Fibroblast of pulmonary artery (primary cell): ENCODE measurements around the gene ZNF844.

Source experiments
- DNase-seq: peaks from one replicate; pipeline ENCODE4 v3.0.0-alpha.2; 2010; ENCODE audit warnings: low read depth
- H3K4me3 ChIP-seq: replicated peaks from 2 replicates; pipeline ENCODE4 v1.5.1; 2011; ENCODE audit warnings: low read depth, mild to moderate bottlenecking, control low read depth, low read length, moderate library complexity
- TF ChIP-seq, protein P1 (sequence below): IDR thresholded peaks from 2 replicates; pipeline ENCODE4 v1.5.1; 2011; ENCODE audit warnings: mild to moderate bottlenecking, control low read depth, low read length, inconsistent platforms; ENCODE audit errors: missing control alignments

Gene ZNF844

DNA sequence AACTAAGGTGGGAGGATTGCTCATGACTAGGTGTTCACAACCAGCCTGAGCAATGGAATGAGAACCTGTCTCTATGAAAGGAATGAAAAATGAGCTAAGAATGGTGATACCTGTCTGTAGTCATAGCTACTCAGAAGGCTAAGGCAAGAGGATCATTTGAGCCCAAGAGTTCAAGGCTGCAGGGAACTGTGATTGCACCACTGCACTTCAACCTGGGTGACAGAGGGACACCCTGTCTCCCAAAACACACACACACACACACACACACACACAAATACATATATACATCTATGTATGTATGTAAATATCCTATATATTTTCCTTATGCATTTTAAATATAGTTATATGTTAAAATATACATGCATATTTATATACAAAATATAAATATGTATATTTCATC is 21.6 kb upstream of the ZNF844 start:
- no peak for DNase-seq
- no peak overlapping the region for H3K4me3 ChIP-seq
- TF ChIP-seq, protein P1, sequence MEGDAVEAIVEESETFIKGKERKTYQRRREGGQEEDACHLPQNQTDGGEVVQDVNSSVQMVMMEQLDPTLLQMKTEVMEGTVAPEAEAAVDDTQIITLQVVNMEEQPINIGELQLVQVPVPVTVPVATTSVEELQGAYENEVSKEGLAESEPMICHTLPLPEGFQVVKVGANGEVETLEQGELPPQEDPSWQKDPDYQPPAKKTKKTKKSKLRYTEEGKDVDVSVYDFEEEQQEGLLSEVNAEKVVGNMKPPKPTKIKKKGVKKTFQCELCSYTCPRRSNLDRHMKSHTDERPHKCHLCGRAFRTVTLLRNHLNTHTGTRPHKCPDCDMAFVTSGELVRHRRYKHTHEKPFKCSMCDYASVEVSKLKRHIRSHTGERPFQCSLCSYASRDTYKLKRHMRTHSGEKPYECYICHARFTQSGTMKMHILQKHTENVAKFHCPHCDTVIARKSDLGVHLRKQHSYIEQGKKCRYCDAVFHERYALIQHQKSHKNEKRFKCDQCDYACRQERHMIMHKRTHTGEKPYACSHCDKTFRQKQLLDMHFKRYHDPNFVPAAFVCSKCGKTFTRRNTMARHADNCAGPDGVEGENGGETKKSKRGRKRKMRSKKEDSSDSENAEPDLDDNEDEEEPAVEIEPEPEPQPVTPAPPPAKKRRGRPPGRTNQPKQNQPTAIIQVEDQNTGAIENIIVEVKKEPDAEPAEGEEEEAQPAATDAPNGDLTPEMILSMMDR = no peak

DNA sequence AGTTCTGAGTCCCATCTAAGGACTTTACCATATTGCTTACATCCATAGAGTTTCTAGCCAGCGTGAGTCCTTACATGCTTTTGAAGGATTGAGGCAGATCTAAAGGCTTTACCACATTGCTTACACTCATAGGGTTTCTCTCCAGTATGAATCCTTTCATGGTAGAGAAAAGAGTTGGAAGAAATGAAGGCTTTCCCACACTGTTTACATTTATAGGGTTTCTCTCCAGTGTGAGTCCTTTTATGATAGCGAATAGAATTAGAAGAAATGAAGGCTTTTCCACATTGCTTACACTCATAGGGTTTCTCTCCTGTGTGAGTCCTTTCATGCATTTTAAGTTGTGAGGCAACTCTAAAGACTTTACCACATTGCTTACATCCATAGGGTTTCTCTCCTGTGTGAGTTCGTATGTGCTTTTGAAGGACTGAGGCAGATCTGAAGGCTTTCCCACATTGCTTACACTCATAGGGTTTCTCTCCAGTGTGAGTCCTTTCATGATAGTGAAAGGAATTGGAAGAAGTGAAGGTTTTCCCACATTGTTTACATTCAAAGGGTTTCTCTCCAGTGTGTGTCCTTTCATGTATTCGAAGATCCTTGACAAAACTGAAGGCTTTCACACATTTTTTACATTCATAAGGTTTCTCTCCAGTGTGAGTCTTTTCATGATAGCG is 20.6 kb upstream of the ZNF844 start:
- H3K4me3 ChIP-seq = no peak overlapping the region
- TF ChIP-seq, protein P1 = no peak
- no peak for DNase-seq

DNA sequence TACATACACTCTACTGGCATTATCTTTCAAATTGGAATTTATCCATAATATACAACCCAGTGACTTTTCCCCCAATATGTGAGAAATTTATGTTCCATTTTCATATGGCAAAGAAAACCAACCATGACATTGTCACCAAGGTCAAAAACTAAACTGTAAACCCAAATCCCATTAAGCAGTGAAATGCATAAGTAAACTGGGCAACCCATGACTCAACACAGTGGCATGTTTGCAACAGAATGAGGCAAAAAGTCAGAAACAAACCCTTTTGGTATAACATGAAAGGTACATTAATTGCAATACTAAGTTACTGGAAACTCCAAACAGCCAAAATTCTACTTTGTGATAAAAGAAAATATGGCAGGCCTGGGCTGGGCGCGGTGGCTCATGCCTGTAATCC is 16.7 kb upstream of the ZNF844 start:
- no peak overlapping the region for H3K4me3 ChIP-seq
- no peak for DNase-seq
- TF ChIP-seq, protein P1 = no peak

DNA sequence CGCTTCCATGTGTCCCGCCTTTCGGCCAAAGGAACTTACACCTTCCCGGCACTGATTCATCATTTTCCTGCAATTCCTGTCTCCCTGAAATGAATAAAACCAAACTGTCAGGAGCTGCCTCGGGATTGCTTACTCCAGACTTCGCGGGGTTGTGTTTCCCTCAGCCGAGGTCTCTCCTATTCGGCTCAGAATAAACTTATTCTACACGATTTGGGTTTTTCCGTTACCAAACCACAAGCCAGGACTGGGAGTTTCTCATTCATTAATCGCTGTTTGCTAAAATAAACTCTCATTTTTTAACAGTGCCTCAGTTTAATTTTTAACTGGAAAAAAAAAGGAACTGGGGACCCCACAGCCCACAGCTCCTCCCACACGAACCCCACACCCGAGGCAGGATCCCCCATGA is 12.4 kb upstream of the ZNF844 start:
- H3K4me3 ChIP-seq = peak overlapping the region; percentile 72
- TF ChIP-seq, protein P1 = no peak
- DNase-seq = no peak

DNA sequence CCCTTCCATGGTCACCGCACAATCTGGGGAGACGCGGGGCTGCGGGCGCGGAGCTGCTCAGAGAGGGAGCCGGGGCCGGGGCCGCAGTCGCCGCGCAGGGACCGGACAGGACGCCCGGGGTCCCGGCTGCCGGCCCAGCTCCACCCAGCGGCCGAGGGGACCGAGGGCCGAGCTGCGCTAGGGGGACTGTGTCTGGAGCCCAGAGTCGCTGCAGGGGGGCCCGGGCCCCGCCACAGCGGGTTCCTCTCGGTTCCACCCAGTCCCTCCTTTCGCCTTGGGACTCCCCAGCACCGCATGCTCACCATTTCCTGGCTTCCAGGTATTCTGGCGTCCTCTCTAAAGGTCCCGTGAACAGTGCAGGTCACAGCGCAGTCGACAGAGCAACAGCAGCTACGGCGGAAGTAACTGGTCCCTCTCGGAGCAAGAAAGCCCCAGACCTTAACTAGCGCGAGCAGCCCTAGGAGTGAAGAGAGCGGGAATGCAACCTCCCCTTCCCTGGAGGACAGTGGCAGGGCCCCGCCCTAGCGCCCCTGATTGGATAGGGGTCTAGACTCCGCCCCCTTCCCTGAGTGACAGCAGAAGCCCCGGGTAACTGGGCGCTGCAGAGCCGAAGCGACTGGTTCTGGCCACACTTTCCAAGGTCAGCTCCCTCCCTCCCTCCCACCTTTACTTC is 11.9 kb upstream of the ZNF844 start, which contains the start of gene ZNF878:
ZNF878 (minus strand) TSS at position 465 of the 673 bp plus-strand sequence; CDS start at position 305, 160 bp downstream.
- peak; percentile 84 for DNase-seq

DNA sequence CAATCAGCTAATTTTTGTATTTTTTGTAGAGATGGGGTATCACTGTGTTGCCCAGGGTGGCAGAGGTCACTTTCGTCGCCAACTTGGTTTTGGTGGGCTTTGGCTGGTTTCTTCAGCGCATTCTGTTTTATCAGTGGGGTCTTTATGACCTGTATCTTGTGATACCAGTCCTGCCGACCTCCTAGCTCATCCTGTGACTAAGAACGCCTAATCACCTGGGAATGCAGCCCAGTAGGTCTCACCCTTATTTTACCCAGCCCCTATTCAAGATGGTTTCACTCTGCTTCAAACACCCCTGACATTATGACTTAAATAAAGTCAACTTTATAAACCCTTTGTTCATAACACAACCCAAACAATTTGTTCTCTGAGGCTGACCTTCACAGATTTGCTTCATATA is 8.7 kb upstream of the ZNF844 start:
- no peak overlapping the region for H3K4me3 ChIP-seq
- TF ChIP-seq, protein P1 = no peak
- DNase-seq = no peak

More for the DNA sequence above, 11.9 kb upstream of the ZNF844 start, which contains the start of gene ZNF878:
- H3K4me3 ChIP-seq = peak within 1 kb of the TSS; percentile 72
- TF ChIP-seq, protein P1 = no peak
